ENCODE measurements around the gene FAM83B. TPM values are rescaled to one million over a fixed set of nuclear protein-coding genes. Genes with fewer than 3 reads are reported as not detected.

Gene FAM83B
- total RNA-seq, 2 donors from 2014 or later, result 36.6 to 62.8 TPM

DNA sequence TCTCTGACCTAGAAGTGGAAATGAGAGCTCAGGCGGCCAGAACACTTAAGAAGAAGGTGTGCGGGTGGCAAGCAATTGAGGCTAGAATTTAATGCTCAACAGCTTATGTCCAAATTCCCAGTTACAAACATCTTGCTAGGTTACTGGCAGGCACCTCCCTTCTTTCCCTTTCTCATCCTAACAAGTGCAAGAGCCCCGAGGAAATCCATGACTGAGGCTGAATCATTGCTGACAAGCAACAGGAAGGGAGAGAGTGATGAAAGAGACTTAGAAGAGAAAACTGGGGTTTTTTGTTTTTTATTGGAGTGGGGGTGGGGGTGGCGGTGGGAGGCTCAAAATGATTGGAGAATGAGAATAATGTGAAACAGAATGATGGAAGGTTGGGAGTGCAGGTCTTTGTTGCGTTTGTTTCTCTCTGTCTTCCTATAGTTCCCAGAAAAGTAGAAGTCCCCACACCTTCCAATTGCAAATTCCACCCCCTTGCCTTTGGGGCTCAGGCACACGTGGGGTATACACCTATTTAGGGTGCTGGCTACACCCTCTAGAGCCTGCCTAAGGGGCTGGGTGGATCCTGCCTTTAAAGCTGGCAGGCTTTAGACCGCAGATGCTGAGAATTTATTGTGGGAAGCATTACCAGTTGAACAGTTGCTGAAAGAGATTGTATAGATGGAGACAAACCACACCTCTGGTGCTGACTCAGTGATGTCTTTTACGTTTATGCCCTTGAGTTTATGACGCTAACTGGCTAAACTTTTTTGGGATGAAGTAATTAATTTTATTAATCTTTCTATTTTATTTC lies 1.4 kb downstream of the FAM83B start:
- H3K27ac ChIP-seq, result peak overlapping the region; percentile 88
- H3K9ac ChIP-seq (ENCODE audit: low read depth in 2 of 2, low read length in 2 of 2), result peak overlapping the region in 1 of 2 donors; percentile 80
- no peaks in the 10 kb centered on the region for H3K9me3 ChIP-seq
- no peaks in the 10 kb centered on the region for H3K27me3 ChIP-seq
- no peaks in the 10 kb centered on the region for H3K4me1 ChIP-seq
- intact Hi-C loops (cut with DNase I), result loop anchor here (10.0 kb wide), 1 partner anchor 133 kb away; no protein-coding TSS in a partner anchor
- TF ChIP-seq, protein P1, sequence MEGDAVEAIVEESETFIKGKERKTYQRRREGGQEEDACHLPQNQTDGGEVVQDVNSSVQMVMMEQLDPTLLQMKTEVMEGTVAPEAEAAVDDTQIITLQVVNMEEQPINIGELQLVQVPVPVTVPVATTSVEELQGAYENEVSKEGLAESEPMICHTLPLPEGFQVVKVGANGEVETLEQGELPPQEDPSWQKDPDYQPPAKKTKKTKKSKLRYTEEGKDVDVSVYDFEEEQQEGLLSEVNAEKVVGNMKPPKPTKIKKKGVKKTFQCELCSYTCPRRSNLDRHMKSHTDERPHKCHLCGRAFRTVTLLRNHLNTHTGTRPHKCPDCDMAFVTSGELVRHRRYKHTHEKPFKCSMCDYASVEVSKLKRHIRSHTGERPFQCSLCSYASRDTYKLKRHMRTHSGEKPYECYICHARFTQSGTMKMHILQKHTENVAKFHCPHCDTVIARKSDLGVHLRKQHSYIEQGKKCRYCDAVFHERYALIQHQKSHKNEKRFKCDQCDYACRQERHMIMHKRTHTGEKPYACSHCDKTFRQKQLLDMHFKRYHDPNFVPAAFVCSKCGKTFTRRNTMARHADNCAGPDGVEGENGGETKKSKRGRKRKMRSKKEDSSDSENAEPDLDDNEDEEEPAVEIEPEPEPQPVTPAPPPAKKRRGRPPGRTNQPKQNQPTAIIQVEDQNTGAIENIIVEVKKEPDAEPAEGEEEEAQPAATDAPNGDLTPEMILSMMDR (IDR thresholded peaks at IDR 0.05), result no peak
- peak; percentile 52 for DNase-seq
- no peaks in the 10 kb centered on the region for H3K36me3 ChIP-seq
- H3K4me3 ChIP-seq, result peak overlapping the region; percentile 61

DNA sequence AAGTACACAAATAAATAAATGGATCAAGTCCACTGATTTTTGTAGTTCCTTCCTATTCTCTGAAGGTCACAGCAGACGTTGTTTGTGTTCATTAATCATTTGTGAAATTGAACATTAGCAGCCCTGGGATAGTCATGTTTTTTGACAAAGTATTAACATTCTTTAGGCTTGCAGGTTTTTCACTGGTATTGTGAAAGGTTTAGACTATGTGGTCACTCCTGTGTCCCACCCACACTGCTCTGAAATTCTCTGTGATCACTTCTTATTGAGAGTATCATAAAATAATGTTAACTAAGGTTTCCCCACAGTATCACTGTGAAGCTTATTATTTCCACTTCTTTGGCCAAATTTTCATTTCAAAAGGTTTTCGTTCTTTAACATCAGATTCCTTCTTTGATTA lies 3.5 kb downstream of the FAM83B start:
- H3K27me3 ChIP-seq, result no peaks in the 10 kb centered on the region
- no peaks in the 10 kb centered on the region for H3K36me3 ChIP-seq
- TF ChIP-seq, protein P1 (IDR thresholded peaks at IDR 0.05), result no peak
- H3K4me3 ChIP-seq, result no peak overlapping the region
- DNase-seq, result no peak
- no peak overlapping the region for H3K27ac ChIP-seq
- H3K9me3 ChIP-seq, result no peaks in the 10 kb centered on the region
- H3K9ac ChIP-seq (ENCODE audit: low read depth in 2 of 2, low read length in 2 of 2), result no peak overlapping the region
- intact Hi-C loops (cut with DNase I), result no loop called here
- peaks cover under 1% of the 10 kb centered on the region for H3K4me1 ChIP-seq

DNA sequence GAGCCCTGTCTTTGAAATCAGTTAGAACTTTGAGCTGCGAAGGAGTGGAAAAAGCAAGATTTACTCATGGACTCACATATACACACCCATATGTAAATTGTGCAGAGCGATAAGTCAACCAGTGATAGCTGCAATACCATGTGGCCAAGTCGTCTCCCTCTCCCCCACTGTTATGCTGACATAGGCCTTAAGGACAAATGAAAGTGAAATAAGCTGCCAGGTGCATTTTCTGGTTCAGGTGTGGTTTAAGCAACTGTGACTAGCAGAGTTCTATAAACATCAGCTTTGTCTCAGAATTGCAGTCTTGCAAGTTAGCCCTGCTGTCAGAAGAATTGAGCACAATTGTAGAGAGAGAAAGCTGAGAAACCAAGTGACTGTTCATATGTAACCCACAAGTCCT lies 9.6 kb downstream of the FAM83B start:
- Histone ChIP-seq H3K27me3 (no peaks in the 10 kb centered on the region), H3K36me3 (no peaks in the 10 kb centered on the region), H3K9ac (ENCODE audit: low read depth in 2 of 2, low read length in 2 of 2) (peak overlapping the region in 1 of 2 donors; percentile 28), H3K4me3 (no peak overlapping the region), H3K9me3 (no peaks in the 10 kb centered on the region), H3K27ac (peak overlapping the region; percentile 39), H3K4me1 (peaks cover 3% of the 10 kb centered on the region)
- DNase-seq, result peak; percentile 73
- intact Hi-C loops (cut with DNase I), result no loop called here
- TF ChIP-seq, protein P1 (IDR thresholded peaks at IDR 0.05), result no peak

DNA sequence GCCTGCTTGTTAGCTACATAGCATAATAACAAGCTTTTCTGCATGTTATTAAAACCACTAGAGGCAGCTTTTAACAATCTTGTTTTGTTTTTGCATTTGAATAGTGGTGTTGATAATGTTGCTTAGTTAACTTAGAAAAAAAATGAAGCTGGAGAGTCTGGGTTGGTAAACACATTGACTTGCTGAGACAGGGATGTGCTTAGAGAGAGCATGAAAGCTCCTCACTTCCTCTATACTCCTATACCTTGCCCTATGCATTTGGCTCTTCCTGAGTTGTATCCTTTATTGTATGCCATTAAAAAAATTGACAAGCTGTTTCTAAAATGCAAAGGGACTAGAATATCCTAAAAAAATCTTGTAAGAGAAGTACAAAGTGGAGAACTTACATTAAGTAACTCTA lies 13.6 kb downstream of the FAM83B start:
- intact Hi-C loops (cut with DNase I), result no loop called here
- DNase-seq, result no peak
- H3K9me3 ChIP-seq, result no peaks in the 10 kb centered on the region
- H3K4me3 ChIP-seq, result no peak overlapping the region
- H3K9ac ChIP-seq (ENCODE audit: low read depth in 2 of 2, low read length in 2 of 2), result no peak overlapping the region
- no peaks in the 10 kb centered on the region for H3K27me3 ChIP-seq
- peaks cover 3% of the 10 kb centered on the region for H3K4me1 ChIP-seq
- TF ChIP-seq, protein P1 (IDR thresholded peaks at IDR 0.05), result no peak
- no peaks in the 10 kb centered on the region for H3K36me3 ChIP-seq
- H3K27ac ChIP-seq, result no peak overlapping the region

DNA sequence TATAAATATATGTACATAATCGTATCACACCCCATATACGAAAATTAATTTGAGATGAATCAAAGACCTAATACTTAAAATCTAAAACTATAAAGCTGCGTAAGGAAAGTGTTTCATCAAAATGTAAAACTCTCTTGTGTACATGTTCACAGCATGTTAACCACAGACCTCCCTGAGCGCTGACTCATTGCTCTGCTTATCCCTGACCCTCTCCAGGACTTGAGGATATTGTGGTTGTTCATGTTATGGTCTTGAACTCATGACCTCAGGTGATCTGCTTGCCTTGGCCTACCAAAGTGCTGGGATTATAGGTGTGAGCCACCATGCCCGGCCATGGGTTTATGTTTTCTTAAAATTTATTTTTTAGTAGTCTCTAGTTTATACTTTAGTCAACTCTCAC lies 14.2 kb downstream of the FAM83B start:
- Histone ChIP-seq H3K27me3 (no peaks in the 10 kb centered on the region), H3K36me3 (no peaks in the 10 kb centered on the region), H3K9ac (ENCODE audit: low read depth in 2 of 2, low read length in 2 of 2) (no peak overlapping the region), H3K9me3 (no peaks in the 10 kb centered on the region), H3K4me1 (no peaks in the 10 kb centered on the region), H3K4me3 (no peak overlapping the region), H3K27ac (no peak overlapping the region)
- intact Hi-C loops (cut with DNase I), result no loop called here
- TF ChIP-seq, protein P1 (IDR thresholded peaks at IDR 0.05), result no peak
- DNase-seq, result no peak

All from colonic mucosa (tissue), 4 donors.